ENCODE results near the gene CACUL1. TPM values are rescaled to one million over a fixed set of nuclear protein-coding genes. Genes with fewer than 3 reads are reported as not detected.
A peak's percentile ranks its signal among the peaks of the same experiment; 100 is the strongest.
"Not testable (repeated sequence)": the region's sequence is repeated elsewhere in the genome, so short reads cannot be mapped to it uniquely, and the experiment has no call there.

Gene CACUL1
- total and polyA plus RNA-seq, 5 experiments from 2014 or later: 23.1 to 42.1 (median 29.2) TPM

GRCh38 chr10:118782916-118783465, 28.2 kb upstream of the CACUL1 start:
- H3K36me3 Mint-ChIP-seq, H3K4me1 Mint-ChIP-seq, H3K27ac Mint-ChIP-seq, ATAC-seq, H3K9me3 Mint-ChIP-seq, DNase-seq, POLR2A ChIA-PET, H3K27me3 Mint-ChIP-seq: not testable (repeated sequence)
- H3K4me3 Mint-ChIP-seq: peak overlapping the region in 2 of 10 donors; percentile 36 to 83

- DNase-seq: no peak
- Mint-ChIP-seq H3K27me3 (peaks cover 0 to 5% (median 3%) of the 10 kb centered on the region in 5 donors), H3K27ac (no peak overlapping the region), H3K36me3 (peaks cover 0 to 14% (median 2%) of the 10 kb centered on the region in 3 donors), H3K4me3 (no peak overlapping the region), H3K4me1 (peaks cover 0 to 2% (median 0%) of the 10 kb centered on the region in 4 donors), H3K9me3 (peaks cover 0 to 14% (median 6%) of the 10 kb centered on the region in 9 donors)
- no peak for ATAC-seq
- POLR2A ChIA-PET: no interaction called here
Observed at GRCh38 chr10:118781541-118781940, 26.8 kb upstream of the CACUL1 start.

GRCh38 chr10:118778727-118779126, 24.0 kb upstream of the CACUL1 start:
- no peak for ATAC-seq
- no peak for DNase-seq
- Mint-ChIP-seq H3K36me3 (peaks cover 0 to 21% (median 2%) of the 10 kb centered on the region in 3 donors), H3K4me1 (peaks cover 0 to under 1% (median 0%) of the 10 kb centered on the region in 4 donors), H3K27me3 (peaks cover 0 to 4% (median 2%) of the 10 kb centered on the region in 5 donors), H3K27ac (peak overlapping the region in 1 of 10 donors; percentile 83), H3K9me3 (peaks cover 0 to 19% (median 6%) of the 10 kb centered on the region in 9 donors), H3K4me3 (no peak overlapping the region)
- POLR2A ChIA-PET: no interaction called here

DNA sequence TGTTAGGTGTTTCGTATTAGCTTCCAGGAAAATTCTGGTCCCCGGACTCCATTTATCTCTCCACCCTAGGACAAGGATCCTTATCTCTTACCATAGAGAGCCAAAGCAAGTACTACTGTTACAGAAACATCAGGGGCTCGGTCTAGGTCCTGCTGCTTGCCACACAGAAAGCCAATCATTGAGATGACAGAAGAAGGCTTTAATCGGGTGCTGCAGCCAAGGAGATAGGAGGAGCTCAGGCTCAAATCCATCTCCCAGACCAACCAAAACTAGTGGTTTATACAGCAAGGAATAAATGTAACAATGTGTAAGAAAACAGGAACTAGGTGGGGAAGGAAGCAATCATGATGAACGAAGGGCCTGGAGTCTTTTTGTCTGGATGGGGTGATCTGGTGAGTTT, 22.2 kb upstream of the CACUL1 start:
- DNase-seq (no peak), ATAC-seq (no peak)
- POLR2A ChIA-PET: no interaction called here
- peaks cover 0 to 3% (median 0%) of the 10 kb centered on the region in 5 donors for H3K27me3 Mint-ChIP-seq
- peaks cover 0 to 21% (median 2%) of the 10 kb centered on the region in 3 donors for H3K36me3 Mint-ChIP-seq
- H3K4me1 Mint-ChIP-seq: no peaks in the 10 kb centered on the region
- no peak overlapping the region for H3K4me3 Mint-ChIP-seq
- H3K27ac Mint-ChIP-seq: no peak overlapping the region
- peaks cover 0 to 19% (median 6%) of the 10 kb centered on the region in 9 donors for H3K9me3 Mint-ChIP-seq

- peaks cover 0 to 21% (median 2%) of the 10 kb centered on the region in 3 donors for H3K36me3 Mint-ChIP-seq
- H3K27me3 Mint-ChIP-seq: peaks cover 0 to 3% (median 0%) of the 10 kb centered on the region in 5 donors
- H3K27ac Mint-ChIP-seq: no peak overlapping the region
- POLR2A ChIA-PET: interaction anchor here (0.7 kb wide), 1 partner anchor 43 kb away, joined by 3 read pairs; no protein-coding TSS in a partner anchor
- no peak overlapping the region for H3K4me3 Mint-ChIP-seq
- peaks cover 0 to 19% (median 6%) of the 10 kb centered on the region in 9 donors for H3K9me3 Mint-ChIP-seq
- ATAC-seq (no peak), DNase-seq (no peak)
- H3K4me1 Mint-ChIP-seq: no peaks in the 10 kb centered on the region
Observed at GRCh38 chr10:118776033-118776432, 21.3 kb upstream of the CACUL1 start.

DNA sequence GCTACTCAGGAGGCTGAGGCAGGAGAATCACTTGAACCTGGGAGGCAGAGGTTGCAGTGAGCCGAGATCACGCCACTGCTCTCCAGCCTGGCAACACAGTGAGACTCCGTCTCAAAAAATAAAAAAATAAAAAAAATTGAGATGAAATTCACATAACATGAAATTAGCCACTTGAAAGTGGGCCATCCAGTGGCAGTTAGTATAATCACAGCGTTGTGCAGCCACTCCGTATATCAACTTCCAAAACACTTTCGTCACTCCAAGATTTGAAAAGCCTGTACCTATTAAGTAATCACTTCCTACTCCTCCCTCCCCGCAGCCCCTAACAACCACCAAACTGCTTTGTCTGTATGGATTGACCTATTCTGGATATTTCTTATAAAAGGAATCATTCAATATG, 20.7 kb upstream of the CACUL1 start:
- POLR2A ChIA-PET: no interaction called here
- Mint-ChIP-seq H3K4me3 (no peak overlapping the region), H3K9me3 (peaks cover 0 to 19% (median 6%) of the 10 kb centered on the region in 9 donors), H3K36me3 (peaks cover 0 to 21% (median 2%) of the 10 kb centered on the region in 3 donors), H3K27me3 (peaks cover 0 to 3% (median 0%) of the 10 kb centered on the region in 5 donors), H3K27ac (no peak overlapping the region), H3K4me1 (no peaks in the 10 kb centered on the region)
- ATAC-seq (no peak), DNase-seq (no peak)

- Mint-ChIP-seq H3K4me1 (no peaks in the 10 kb centered on the region), H3K4me3 (no peak overlapping the region), H3K27ac (no peak overlapping the region), H3K36me3 (peaks cover 0 to 15% (median 2%) of the 10 kb centered on the region in 3 donors), H3K9me3 (peaks cover 0 to 27% (median 7%) of the 10 kb centered on the region in 9 donors), H3K27me3 (peaks cover 0 to 2% (median 0%) of the 10 kb centered on the region in 5 donors)
- no peak for DNase-seq
- POLR2A ChIA-PET: no interaction called here
- ATAC-seq: no peak
Observed at GRCh38 chr10:118773041-118773440, 18.3 kb upstream of the CACUL1 start.

GRCh38 chr10:118771976-118772375, 17.2 kb upstream of the CACUL1 start:
- DNase-seq (no peak), ATAC-seq (no peak)
- Mint-ChIP-seq H3K4me1 (no peaks in the 10 kb centered on the region), H3K27ac (no peak overlapping the region), H3K36me3 (peaks cover 0 to 12% (median 0%) of the 10 kb centered on the region in 3 donors), H3K9me3 (peaks cover 0 to 19% (median 1%) of the 10 kb centered on the region in 9 donors), H3K4me3 (no peak overlapping the region), H3K27me3 (peaks cover 0 to 2% (median 0%) of the 10 kb centered on the region in 5 donors)
- POLR2A ChIA-PET: no interaction called here

DNA sequence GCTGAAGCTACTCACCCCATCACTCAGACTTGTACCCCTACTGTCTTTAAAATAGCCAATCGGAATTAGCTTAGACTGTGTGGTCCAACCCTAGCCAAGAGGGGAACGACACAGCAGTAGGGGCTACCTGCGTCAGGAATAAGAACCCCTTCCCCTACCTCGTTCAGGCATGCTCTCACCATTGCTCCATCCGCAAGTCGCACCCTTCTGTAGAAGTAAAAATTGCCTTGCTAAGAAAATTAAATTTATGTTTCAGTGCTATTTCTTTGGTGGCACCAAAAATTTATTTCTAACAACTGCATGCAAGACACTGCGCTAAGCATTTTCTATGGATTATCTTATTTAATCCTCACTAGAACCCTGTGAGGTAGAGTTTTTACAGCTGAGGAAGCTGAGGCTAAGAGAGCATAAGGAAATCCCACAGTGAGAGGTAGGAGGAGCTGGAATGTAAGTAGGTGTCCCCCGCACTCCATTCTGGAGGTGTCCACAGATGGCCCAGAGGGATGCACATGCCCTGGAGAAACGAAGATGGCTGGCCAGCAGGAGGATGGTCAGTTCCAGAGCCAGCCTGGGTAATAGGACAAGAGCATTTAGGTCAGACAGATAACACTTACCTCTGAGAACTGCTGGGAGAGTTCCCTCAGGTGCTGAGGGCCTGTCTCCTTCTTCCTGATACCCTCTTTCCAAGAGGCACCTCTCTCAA, 15.3 kb upstream of the CACUL1 start:
- Mint-ChIP-seq H3K9me3 (peaks cover 0 to 9% (median 0%) of the 10 kb centered on the region in 9 donors), H3K36me3 (no peaks in the 10 kb centered on the region), H3K27ac (no peak overlapping the region), H3K4me1 (no peaks in the 10 kb centered on the region), H3K27me3 (no peaks in the 10 kb centered on the region), H3K4me3 (no peak overlapping the region)
- ATAC-seq (no peak), DNase-seq (no peak)
- POLR2A ChIA-PET: no interaction called here

GRCh38 chr10:118768041-118768919, 13.5 kb upstream of the CACUL1 start:
- H3K27ac Mint-ChIP-seq: no peak overlapping the region
- POLR2A ChIA-PET: no interaction called here
- no peaks in the 10 kb centered on the region for H3K27me3 Mint-ChIP-seq
- no peak for ATAC-seq
- peaks cover 0 to 9% (median 0%) of the 10 kb centered on the region in 9 donors for H3K9me3 Mint-ChIP-seq
- no peak for DNase-seq
- no peak overlapping the region for H3K4me3 Mint-ChIP-seq
- no peaks in the 10 kb centered on the region for H3K36me3 Mint-ChIP-seq
- no peaks in the 10 kb centered on the region for H3K4me1 Mint-ChIP-seq

DNA sequence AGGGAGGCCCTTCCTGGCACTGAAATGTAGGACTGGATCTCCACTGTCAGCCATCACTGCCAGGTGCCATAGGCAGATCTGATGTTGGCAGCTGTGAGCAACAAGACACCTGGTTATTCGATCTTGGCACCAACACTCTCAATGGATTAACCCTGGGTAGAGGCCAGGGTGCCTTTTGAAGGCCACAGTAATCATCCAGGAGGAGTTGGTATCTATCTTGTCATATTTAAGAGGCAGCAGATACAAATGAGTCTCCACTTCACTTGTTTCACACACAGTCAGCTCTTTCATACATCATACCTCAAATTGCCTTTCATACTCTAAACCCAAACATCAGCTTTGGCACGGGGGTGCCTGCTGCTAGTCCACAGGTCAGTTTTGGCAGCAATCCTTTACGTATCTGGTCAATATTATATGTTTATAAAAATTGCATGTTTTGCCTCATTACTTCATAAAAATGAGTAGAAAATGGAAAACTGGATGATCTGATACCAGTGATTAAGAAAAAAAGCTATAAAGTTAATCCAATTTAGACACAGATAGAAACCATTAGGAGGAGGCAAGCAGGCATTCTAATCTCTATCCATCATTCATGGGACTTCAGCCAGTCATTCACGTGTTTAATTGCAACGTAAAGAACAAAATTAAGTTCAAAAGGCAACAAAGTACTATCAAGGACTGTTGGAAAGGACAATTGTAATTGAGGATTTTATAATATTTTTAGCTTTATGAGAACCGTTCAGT, 12.7 kb upstream of the CACUL1 start:
- POLR2A ChIA-PET: no interaction called here
- ATAC-seq (no peak), DNase-seq (no peak)
- Mint-ChIP-seq H3K36me3 (no peaks in the 10 kb centered on the region), H3K4me1 (no peaks in the 10 kb centered on the region), H3K4me3 (no peak overlapping the region), H3K27me3 (no peaks in the 10 kb centered on the region), H3K27ac (no peak overlapping the region), H3K9me3 (peaks cover 0 to 9% (median 0%) of the 10 kb centered on the region in 9 donors)

DNA sequence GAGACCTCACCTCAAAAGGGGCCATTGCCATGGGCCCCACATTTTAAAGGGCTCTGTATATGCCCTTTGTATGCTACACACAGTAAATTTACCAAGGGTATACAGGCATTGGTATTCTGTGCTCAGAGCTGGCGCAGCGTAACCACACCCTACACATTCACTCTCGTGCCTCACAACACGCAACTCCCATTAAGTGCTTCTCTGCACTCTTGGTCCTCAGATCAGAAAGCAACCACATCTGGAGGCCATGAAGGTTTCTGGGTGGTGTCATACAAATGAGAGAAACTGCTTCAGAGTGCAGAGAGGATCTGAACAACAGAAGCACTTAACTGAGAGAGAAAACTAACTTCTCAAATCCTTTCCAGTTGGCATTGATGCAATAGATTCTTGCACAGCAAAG, 9.4 kb upstream of the CACUL1 start:
- no peaks in the 10 kb centered on the region for H3K36me3 Mint-ChIP-seq
- ATAC-seq (no peak), DNase-seq (no peak)
- H3K4me1 Mint-ChIP-seq: no peaks in the 10 kb centered on the region
- POLR2A ChIA-PET: no interaction called here
- H3K9me3 Mint-ChIP-seq: peaks cover 0 to under 1% (median 0%) of the 10 kb centered on the region in 9 donors
- H3K27ac Mint-ChIP-seq: no peak overlapping the region
- H3K4me3 Mint-ChIP-seq: no peak overlapping the region
- no peaks in the 10 kb centered on the region for H3K27me3 Mint-ChIP-seq
